ENCODE measurements around the gene ST6GALNAC3.
"Not testable (repeated sequence)": the region's sequence is repeated elsewhere in the genome, so short reads cannot be mapped to it uniquely, and the experiment has no call there.

Gene ST6GALNAC3

DNA sequence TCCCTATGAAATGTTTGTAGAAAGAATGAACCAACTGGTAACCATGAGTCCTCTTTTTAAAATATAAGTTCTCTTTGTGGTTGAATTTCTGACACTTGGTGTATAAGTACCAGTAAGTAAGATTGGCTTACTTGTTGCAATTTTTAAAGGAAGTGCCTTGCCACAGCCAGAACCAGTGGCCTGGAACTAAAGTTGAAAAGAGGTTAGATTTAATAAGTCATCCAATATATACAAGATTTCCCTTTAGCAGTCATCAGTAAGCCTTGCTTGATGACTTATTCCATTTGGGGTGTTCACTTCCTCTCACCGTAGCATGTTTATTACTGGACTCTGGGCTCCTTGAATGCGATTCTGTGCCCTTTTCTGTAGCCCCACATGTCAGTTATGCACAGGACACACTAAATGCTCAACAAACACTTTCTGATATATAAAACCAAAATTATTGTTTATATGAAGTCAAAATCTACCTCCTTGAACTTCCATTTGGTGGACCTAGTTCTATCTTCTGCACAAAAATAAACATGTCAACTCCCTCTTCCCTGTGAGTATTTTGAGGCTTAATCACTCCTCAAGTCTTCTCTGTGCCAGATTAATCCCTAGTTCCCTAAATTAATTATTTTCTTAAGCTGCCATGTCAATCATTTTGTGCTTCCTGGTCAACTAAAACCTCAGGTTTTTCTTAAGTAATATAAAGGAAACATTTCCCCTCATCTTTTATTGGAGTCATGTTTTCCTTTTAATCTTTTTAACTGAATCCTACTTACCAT, 218.1 kb downstream of the ST6GALNAC3 start:
- DNase-seq: no peak

DNA sequence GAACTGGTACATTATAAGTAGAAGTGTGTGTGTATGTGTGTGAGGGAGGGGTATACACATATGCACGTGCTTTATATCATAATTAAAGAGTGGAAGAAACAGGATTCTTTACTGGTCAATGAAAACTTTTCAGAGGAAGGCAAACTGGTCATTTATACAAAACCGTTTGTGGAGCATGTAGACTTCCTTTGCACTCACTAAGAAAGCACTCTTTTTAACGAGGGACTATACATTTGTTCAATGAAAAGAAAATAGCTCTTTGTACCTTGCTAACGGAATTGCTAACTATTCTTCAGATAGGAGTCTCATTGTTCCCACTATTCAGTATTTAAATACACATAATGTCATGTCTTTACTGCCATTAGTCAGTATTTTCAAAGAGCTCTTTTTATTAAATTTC, 219.3 kb downstream of the ST6GALNAC3 start:
- DNase-seq: no peak

DNA sequence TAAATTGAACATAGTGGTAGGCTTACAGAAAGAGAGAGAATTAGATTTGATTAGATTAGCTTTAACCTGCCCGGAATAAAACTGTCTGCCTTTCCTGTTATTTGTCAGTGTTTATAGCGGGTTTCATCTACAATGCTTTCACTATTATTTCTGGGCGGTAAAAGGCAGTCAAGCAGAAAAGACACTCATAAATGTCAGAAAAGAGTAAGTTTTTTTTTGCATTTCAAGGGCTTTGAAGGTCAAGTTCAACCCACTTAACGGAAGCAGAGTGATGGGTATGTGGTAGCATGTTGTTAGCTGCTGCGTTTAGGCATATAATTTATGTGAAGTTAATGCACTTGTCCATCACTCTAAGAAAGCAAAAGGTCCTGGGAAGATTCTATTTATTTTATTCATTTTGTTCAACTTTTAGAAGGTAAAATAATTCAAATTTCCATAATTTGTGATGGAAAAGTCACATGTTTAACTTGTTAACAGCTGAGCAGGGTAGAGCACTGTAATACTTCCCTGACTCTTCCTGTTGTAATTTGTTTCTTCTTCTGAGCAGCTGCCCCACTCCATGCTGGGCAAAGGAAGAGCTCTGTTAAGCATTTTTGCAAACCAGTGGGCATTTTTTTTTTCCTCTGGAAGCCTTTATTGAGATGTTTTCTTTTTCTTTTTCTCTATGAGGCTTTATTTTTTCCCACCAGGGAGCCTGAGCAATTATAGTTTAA, 220.1 kb downstream of the ST6GALNAC3 start:
- DNase-seq: no peak

DNA sequence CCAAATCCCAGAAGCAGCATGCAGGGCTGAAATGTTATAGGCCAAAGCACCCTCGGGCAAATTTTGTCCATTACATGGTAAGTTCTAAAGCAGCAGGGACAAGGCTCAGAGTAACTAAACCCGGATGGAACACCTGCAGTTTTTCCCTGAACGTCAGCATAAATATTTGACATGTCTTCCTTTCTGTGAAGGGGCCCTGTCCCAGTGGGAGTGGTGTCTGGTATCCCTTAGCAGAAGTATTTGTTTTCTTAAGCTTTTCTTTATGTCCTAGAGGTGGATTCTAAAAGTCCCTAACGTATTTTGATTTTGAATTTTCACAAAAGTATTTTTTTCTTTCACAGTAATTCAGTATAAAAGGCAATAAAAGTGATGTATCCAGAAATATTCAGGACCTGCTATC, 223.9 kb downstream of the ST6GALNAC3 start:
- DNase-seq: no peak

DNA sequence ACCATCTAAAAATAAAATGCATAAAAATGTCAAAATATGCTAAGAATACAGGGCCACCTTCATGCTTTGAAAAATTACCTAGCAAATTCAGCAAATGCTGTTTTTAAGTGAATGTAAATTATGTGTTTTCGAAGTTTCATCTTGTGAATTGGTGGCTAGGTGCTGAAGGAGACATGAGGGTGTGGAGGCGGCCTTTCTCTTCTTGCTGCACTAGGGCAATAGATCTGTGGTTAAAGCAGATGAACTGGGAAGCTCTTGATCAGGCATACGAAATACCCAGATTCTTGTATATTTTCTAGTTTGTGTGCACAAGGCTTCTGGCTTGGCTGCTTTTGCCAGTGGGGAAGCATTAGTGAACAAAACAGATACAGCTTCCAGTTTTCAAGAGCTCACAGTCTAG, 224.5 kb downstream of the ST6GALNAC3 start:
- DNase-seq: no peak

DNA sequence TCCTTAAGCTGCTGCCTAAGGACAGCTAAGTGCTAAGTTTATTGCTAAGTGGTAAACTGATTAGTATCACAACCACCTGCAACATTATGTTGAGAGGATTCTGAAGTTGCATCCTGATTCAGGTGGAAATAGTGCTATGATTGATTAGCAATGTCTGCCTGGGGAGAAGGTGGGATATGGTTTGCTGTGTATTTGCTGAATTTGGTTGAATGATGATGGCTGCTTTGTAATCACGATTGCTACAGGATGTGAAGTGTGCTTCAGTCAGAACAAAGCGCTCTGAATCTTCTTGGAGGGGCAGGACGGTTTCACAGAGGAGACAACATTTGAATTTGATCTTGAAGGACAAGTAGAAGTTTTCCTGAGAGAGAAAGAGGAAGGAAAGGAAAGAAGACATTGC, 226.0 kb downstream of the ST6GALNAC3 start:
- DNase-seq: no peak

DNA sequence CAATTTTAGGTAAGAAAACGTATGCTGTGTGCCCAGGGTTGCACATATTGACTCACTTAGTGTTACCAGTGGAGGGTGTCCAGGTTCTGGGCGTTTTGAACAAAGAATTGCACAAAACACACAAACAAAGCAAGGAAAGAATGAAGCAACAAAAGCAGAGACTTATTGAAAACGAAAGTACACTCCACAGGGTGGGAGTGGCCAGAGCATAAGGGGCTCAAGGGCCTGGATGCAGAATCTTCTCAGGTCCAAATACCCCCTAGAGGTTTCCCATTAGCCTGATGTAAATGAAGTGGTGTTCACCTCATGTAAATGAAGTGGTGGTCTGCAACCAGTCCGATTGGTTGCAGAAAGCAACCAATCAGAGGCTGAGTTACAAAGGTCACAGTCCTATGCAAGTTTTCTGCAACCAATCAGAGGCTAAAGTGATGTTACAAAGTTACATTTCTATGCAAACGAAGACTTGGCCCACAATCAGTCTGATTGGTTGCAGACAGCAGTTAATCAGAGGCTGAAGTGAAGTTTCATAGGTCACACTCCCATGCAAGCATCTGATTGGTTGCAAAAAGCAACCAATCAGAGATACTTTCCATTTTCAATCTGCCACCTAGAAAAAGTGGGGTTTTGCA, 228.3 kb downstream of the ST6GALNAC3 start:
- DNase-seq: no peak

DNA sequence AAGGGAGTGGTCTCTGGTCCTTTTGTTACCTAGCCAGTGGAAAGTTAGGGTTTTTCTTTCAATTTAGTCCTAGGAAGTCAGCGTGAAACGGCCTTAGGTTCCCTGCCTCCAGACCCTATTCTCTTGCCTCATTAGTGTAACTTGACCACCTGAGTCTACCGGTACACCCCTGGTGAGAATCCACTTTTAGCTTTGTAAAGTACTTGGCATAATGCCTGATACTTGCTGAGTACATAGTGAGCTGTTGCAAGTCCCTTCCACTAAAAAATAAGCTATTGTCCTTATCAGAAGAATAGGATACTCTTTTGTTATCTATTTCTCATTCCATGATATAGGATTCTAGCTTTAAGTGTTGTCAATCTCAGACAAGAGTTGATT, 228.8 kb downstream of the ST6GALNAC3 start:
- no peak for DNase-seq

DNA sequence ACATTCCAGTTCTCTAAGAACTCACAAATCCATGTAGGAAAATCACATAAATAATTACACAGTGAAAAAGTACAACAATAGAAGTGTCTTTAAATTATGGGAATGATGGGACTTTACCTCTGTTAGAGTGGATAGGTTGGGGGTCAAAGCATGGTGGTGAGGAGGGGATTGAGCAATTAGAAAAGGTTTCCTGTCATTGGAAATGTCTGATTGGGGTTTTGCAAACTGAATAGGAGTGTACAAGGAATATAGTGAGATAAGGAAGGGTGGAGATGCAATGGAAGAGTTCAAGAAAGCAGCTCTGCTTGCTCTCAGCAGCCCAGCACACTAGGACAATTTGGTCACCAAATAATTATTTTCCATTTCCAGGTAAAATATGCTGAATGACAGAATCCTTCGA, 238.8 kb downstream of the ST6GALNAC3 start:
- DNase-seq: no peak

DNA sequence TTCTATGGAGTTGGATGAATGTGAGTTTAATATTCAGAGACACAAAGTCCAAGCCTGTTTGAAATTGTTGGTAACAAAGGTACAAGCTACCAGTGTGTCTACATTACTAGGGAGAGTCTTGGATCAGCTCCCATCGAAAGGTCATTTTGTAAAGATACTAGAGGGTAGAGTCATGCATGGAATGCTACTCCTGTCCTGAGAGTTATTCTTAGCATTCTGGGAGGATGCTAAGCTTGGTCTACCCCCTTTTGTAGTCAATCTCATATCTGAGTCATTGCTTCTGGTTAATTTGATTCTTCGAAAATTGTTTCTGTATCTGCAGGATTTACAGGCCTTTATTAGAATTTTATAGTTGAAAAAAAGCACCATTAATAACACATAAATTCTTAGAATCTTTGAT, 240.2 kb downstream of the ST6GALNAC3 start:
- DNase-seq: peak; percentile 44

DNA sequence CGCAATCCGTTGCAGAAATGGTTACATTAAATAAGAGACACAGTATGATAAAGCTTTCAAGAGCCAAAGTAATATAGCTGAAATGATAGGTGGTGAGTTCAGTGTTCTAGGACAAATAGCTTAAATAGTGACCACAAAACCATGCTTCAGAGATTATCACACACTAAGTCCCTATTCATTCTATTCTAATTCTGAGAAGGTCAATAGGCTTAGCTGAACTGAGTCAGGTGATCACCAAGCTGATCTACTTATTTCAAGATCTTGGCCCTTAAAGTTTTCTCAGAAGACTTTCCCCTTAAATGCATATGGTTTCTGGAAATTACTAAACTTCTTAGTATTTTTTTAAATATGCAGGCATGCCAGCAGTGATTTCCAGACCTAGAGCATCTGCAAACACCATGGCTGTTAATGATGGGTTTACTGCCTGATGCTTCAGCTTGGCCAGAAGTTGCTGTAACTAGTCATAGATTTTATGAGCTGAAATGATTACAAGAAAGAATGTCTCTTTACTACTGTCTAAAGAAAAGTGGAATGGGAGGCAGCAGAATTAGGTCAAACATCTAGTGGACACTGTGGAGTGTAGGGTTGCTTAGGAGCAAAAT, 242.9 kb downstream of the ST6GALNAC3 start:
- peak; percentile 43 for DNase-seq

DNA sequence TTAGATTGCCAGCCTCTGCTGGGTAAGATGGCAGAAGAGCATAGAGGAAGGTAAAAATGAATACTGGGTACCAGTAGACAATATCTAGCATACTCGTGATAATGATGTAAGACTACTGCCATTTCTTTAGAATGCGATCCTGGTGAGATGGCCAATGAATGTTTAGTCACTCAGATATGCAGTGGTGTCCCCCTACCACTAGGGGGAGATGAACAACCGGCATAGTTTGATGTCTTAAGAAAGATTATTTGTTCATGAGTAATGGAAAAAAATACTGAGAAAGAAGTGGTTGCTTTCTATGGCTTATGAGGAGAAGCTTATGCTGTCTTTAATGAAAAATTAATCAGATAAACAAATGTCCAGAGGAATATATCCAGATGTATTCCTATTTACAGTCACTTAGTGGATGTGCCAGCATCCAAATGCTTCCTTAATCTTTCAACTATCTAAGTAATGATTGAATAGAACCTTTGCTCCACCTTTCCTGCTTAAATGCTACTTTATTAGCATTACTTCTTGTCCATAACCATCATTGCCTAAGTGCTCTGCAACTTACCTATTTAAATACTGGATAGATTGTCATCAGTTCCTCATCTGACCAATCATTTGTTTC, 256.6 kb downstream of the ST6GALNAC3 start:
- DNase-seq: peak; percentile 80

DNA sequence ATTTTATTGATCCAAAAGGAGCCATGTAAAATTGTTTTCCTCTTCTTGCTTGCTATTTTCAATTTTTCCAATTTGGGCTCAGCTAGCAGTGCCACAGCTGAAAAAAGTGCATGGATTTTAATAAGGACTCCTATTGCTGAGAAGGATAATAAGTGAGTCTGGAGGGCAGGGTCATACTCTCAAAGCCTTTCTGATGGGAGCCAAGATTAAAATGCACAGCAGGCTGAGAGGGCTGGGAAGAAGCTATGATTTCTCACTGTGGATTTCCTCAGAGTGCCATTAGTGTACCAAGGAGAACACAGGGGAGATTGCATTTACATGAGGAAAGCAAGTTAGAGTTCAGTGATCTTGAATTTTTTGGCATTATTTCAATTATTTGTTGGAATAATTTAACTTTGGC, 261.3 kb downstream of the ST6GALNAC3 start:
- no peak for DNase-seq

DNA sequence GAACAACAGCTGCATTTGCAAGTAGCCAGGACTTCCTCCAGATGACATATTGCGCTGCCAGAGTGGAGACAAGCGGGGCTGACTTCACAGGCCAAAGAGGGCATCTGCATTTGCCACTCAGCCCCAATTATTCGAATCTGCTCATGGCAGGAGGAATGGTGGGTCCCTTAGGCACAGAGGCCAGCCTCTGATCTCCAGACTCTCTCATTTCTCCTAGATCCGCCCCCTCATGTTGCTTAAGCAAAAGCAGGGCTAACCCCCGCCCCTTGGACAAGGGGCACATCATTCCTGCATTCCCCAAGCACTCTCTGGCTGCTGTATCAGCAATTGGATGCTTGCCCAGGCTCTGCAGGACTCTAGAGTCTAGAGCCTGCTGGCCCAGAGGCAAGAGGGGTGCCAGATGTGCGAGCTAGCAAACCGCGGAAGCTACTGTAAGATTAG, 262.4 kb downstream of the ST6GALNAC3 start:
- peak; percentile 98 for DNase-seq

DNA sequence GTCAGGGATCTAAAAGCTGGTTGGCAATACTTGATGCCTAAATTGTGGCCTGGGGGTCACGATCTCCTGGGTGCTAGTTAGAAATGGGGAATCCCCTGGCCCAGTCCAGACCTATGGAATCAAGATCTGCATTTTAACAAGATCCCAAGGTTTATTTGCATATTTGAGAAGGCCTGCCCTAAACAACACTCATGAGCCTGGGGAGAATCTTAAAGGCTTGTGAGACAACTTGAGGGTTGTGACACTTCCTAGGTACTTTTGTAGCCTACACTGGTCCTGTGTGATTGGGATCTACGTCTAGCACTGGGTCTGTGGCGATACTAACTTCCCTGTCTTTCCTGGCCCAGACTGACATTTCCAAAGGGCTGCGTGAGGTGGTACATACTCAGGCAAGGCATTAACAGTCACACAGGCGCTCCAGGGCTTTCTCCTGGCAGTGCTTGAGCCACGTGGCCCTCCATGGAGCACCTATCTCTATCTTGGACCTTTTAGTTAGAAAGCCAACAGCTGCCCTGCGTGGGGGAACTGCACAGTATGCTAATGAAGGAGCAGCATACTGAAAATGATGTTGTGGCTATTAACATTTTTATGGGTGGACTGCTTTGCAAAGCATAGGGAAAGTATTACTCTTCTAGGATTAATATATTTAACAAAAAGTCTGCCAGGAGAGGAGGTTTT, 263.1 kb downstream of the ST6GALNAC3 start:
- no peak for DNase-seq

DNA sequence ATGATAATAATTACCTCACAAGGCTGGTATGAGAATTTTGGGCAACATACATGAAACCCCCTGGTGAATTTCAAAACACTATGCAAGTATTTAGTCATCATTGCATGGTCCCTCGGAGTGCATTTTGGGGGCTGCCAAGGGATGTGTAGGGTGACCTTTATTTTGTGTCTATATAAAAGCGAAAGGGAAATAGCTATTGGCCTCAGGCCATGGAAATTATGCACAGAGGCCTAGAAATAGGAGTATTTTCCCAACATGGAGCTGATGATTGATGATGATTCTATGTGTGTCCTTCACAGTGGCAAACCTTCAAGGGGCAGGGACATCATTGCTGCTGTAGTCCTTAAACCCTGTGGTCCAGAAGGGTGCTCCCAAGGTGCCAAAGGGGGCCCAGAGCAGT, 265.5 kb downstream of the ST6GALNAC3 start:
- DNase-seq: peak; percentile 13

DNA sequence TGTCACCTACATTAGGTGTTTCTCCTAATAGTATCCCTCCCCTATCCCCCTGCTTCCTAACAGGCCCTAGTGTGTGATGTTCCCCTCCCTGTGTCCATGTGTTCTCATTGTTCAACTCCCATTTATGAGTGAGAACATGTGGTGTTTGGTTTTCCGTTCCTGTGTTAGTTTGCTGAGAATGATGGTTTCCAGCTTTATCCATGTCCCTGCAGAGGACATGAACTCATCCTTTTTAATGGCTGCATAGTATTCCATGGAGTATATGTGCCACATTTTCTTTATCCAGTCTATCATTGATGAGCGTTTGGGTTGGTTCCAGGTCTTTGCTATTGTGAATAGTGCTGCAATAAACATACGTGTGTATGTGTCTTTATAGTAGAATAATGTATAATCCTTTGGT, 267.3 kb downstream of the ST6GALNAC3 start:
- not testable (repeated sequence) for DNase-seq

DNA sequence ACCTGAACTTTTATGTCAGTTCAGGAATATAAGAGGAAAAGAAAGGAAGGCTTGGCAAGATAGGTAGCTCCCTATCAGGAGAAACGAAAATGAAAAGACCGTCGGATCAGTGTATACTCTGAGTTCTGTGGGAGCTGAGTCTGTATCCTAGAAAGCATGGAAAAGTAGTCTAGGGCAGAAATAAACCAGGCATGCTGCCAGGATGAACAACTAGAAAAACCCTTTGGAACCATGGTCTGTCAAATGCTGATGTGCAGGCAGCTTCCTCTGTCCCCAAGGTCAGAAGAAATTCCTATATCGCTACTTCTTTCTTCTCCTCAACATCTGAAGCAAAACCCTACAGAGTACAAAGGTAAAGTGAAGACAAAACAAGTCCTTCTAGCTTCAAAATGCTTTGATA, 268.8 kb downstream of the ST6GALNAC3 start:
- DNase-seq: no peak

DNA sequence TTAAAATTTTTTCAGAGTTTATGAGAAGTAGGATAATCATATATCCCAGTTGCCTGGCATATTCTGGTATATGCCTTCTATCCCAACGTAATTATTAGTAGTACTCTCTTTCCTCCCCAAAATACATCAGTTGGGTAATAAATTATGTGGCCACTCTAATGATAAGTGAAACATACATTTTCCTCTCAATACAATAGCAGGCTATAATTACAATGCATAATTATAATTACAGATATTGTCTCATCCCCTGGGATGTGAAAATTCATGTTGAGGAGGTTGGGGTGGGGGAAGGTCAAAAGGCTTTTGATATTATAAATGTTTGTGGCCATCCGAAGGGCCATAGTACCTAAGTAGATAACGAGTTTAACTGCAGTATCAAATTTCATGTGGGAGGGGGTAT, 277.1 kb downstream of the ST6GALNAC3 start:
- DNase-seq: no peak

DNA sequence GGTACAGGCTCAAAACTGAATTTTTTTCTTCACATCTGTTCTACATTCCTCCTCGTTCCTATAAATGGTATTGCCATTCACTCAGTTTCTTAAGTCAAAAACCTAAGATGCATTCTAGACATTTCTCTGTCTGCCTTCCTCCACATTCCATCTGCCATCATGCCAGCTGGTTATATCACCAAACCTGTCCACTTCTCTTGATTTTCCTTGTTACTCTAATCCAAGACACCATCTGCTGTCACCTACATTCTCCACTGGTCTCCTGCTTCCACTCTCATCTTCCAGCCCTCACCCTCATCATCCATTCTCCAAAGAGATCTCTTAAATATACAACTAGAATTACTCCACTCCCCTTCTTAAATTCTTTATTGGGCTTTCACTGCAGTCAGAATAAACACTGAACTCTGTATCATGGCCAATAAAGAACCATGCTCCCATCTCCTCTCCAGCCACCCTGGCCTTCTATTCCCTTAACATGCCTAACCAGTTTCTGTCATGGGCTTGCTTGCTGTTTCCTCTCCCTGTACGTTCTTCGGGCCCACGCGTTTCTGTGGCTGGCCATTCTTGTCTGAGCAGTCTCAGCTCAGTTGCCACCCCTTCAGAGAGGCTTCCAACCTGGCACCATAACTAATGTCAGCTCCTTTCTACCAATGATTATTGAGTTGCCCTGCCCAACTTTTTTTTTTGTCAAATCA, 278.3 kb downstream of the ST6GALNAC3 start:
- DNase-seq: no peak

DNA sequence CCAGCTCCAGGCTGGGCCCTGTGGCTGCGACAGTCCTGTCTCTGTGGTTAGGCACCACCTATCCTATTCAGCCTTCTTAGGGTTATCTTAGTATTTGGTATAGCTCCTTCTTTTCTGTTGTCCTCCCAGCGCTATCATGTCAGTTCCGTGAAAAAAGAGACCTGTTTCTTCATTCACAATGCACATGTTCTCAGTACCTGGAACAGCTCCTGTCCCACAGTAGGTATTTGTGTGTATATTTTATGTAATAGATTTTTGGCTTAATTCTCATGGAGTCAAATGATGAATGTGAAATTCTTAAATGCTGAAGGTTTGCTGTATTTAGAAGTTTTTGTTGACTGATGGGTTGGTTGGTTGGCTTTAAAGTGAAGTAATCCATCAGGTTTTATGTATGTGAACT, 279.7 kb downstream of the ST6GALNAC3 start:
- no peak for DNase-seq

DNA sequence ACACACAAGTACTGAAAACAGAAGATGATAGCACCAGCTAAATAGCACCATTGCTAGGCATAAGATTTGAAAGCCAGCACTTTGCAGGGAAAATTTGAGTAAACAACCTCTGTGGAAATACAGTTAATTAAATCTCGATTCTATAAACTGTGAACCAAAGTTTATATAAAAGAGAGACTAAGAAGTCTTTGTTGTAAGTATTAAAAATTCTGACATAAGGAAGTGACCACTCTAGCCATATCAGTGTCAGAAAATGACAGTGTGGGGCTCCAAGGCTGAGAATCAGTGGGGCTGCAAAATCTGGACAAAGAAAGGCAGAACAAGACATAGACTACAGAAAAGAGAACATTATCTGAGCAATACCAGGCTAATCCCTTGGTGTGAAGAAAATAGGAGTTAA, 292.2 kb downstream of the ST6GALNAC3 start:
- no peak for DNase-seq

Measured in fibroblast of skin of right quadriceps (primary cell).